T47D (cell line): ENCODE results near the gene DDX10.

Experiments
- DNase-seq, 2 experiments: peaks; one replicate each; pipeline versions ENCODE4 v3.0.0 to v3.0.0-alpha.2; 2011 to 2012; ENCODE audit warnings: low read depth in 1 of 2, low spot score in 1 of 2
- JUND ChIP-seq: IDR thresholded peaks from 2 replicates; pipeline ENCODE4 v1.6.1; 2012; ENCODE audit warnings: low read depth
- in situ Hi-C: cut with HindIII; loops from 2 replicates; pipeline ENCODE4 v1.10.0; 2016; ENCODE audit warnings: low sequenced_read_pairs, low pct_unique_long_range_greater_than_20kb

Gene DDX10

GRCh38 chr11:108926841-108927577 is 262.1 kb downstream of the DDX10 start:
- in situ Hi-C loops, result no loop called here
- no peak for DNase-seq
- no peak for TF ChIP-seq JUND

- TF ChIP-seq JUND, result no peak
- DNase-seq, result no peak
Measured at GRCh38 chr11:108927791-108928545, 263.1 kb downstream of the DDX10 start.

GRCh38 chr11:108929241-108929640 is 264.4 kb downstream of the DDX10 start:
- in situ Hi-C loops, result no loop called here
- DNase-seq, result no peak
- no peak for TF ChIP-seq JUND

More at GRCh38 chr11:108927791-108928545, 263.1 kb downstream of the DDX10 start:
- in situ Hi-C loops, result no loop called here

GRCh38 chr11:108931168-108931567 is 266.3 kb downstream of the DDX10 start:
- no peak for TF ChIP-seq JUND

GRCh38 chr11:108933630-108934029 is 268.8 kb downstream of the DDX10 start:
- in situ Hi-C loops, result no loop called here
- no peak for DNase-seq
- TF ChIP-seq JUND, result no peak

More at GRCh38 chr11:108931168-108931567, 266.3 kb downstream of the DDX10 start:
- in situ Hi-C loops, result no loop called here
- no peak for DNase-seq

- no peak for DNase-seq
- in situ Hi-C loops, result no loop called here
- no peak for TF ChIP-seq JUND
Measured at GRCh38 chr11:108934289-108934688, 269.4 kb downstream of the DDX10 start.

- no peak for DNase-seq
- in situ Hi-C loops, result no loop called here
- TF ChIP-seq JUND, result no peak
Measured at GRCh38 chr11:108934696-108935095, 269.8 kb downstream of the DDX10 start.

GRCh38 chr11:108937746-108938145 is 272.9 kb downstream of the DDX10 start:
- TF ChIP-seq JUND, result no peak
- in situ Hi-C loops, result no loop called here
- DNase-seq, result no peak

GRCh38 chr11:108938604-108939003 is 273.7 kb downstream of the DDX10 start:
- in situ Hi-C loops, result no loop called here
- DNase-seq, result no peak
- TF ChIP-seq JUND, result no peak

- TF ChIP-seq JUND, result no peak
- in situ Hi-C loops, result no loop called here
- DNase-seq, result no peak
Measured at GRCh38 chr11:108939135-108939534, 274.3 kb downstream of the DDX10 start.

- no peak for TF ChIP-seq JUND
- in situ Hi-C loops, result no loop called here
- DNase-seq, result no peak
Measured at GRCh38 chr11:108943853-108944252, 279.0 kb downstream of the DDX10 start.

- DNase-seq, result no peak
- in situ Hi-C loops, result no loop called here
- TF ChIP-seq JUND, result no peak
Measured at GRCh38 chr11:108944471-108945178, 279.8 kb downstream of the DDX10 start.

GRCh38 chr11:108945341-108945740 is 280.5 kb downstream of the DDX10 start:
- TF ChIP-seq JUND, result no peak
- no peak for DNase-seq

More at GRCh38 chr11:108945341-108945740, 280.5 kb downstream of the DDX10 start:
- in situ Hi-C loops, result no loop called here
